GM23338 (cell line): ENCODE results near the gene C22orf23. TPM values are rescaled to one million over a fixed set of nuclear protein-coding genes. Genes with fewer than 3 reads are reported as not detected.

ENCODE experiments used
- ATAC-seq: fragments of 200-7000 bp; cut with Tn5 transposase; 3 replicates; pipeline ENCODE4 v1.9.1; 2020
- DNase-seq: peaks from one replicate; pipeline ENCODE4 v3.0.0-alpha.2; 2015; ENCODE audit warnings: low spot score
- H2AFZ ChIP-seq: fragments of 200-600 bp; sonication (generic); 2 replicates; pipeline ENCODE4 v1.8.0; 2016; ENCODE audit warnings: antibody characterized with exemption, mild to moderate bottlenecking, moderate library complexity
- H3F3A ChIP-seq: fragments of 200-600 bp; sonication (generic); replicated peaks from 2 replicates; pipeline ENCODE4 v1.8.0; 2017; ENCODE audit warnings: antibody characterized with exemption, mixed run types, low read depth
- H3K27ac ChIP-seq: fragments of 200-600 bp; sonication (generic); 2 replicates; pipeline ENCODE4 v1.6.1; 2016; ENCODE audit warnings: low read depth
- H3K27me3 ChIP-seq: fragments of 200-600 bp; sonication (generic); 2 replicates; pipeline ENCODE4 v1.8.0; 2016; ENCODE audit warnings: mild to moderate bottlenecking, mixed run types, moderate library complexity; ENCODE audit not compliant: insufficient read depth
- H3K36me3 ChIP-seq: fragments of 200-600 bp; sonication (generic); 2 replicates; pipeline ENCODE4 v1.8.0; 2016; ENCODE audit warnings: mild to moderate bottlenecking; ENCODE audit not compliant: insufficient read depth
- H3K4me1 ChIP-seq: fragments of 200-600 bp; sonication (generic); 2 replicates; pipeline ENCODE4 v1.8.0; 2016; ENCODE audit warnings: mild to moderate bottlenecking, moderate library complexity; ENCODE audit not compliant: insufficient read depth
- H3K4me2 ChIP-seq: fragments of 200-600 bp; sonication (generic); 2 replicates; pipeline ENCODE4 v1.7.1; 2017; ENCODE audit warnings: mixed run types
- H3K4me3 ChIP-seq: fragments of 200-600 bp; sonication (generic); 2 replicates; pipeline ENCODE4 v1.6.1; 2016; ENCODE audit warnings: mixed run types
- H3K79me2 ChIP-seq: fragments of 200-600 bp; sonication (generic); replicated peaks from 2 replicates; pipeline ENCODE4 v1.8.0; 2017; ENCODE audit warnings: mild to moderate bottlenecking; ENCODE audit not compliant: insufficient read depth
- H3K9me2 ChIP-seq: fragments of 200-600 bp; sonication (generic); 2 replicates; pipeline ENCODE4 v1.8.0; 2017; ENCODE audit not compliant: insufficient read depth
- H4K20me1 ChIP-seq: fragments of 200-600 bp; sonication (generic); replicated peaks from 2 replicates; pipeline ENCODE4 v1.8.0; 2017; ENCODE audit warnings: mild to moderate bottlenecking; ENCODE audit not compliant: insufficient read depth
- H3K27ac Mint-ChIP-seq: 2 replicates; pipeline ENCODE4 v1.8.0; 2020; ENCODE audit warnings: inconsistent platforms, mild to moderate bottlenecking, moderate library complexity, mixed read lengths
- H3K27me3 Mint-ChIP-seq: 3 replicates; pipeline ENCODE4 v1.8.0; 2022; ENCODE audit warnings: low read depth, mild to moderate bottlenecking, moderate library complexity, mixed read lengths, inconsistent platforms; ENCODE audit not compliant: insufficient read depth, poor library complexity
- H3K36me3 Mint-ChIP-seq: 3 replicates; pipeline ENCODE4 v1.8.0; 2021; ENCODE audit warnings: low read depth, mild to moderate bottlenecking, inconsistent platforms, moderate library complexity, mixed read lengths
- H3K4me1 Mint-ChIP-seq: 3 replicates; pipeline ENCODE4 v1.8.0; 2020; ENCODE audit warnings: mild to moderate bottlenecking, inconsistent platforms, mixed read lengths
- H3K4me3 Mint-ChIP-seq: 3 replicates; pipeline ENCODE4 v1.8.0; 2021; ENCODE audit warnings: moderate library complexity, mild to moderate bottlenecking, inconsistent platforms, mixed read lengths
- H3K9me3 Mint-ChIP-seq: 3 replicates; pipeline ENCODE4 v1.8.0; 2020; ENCODE audit warnings: moderate library complexity, mild to moderate bottlenecking, inconsistent platforms, mixed read lengths
- CREB1 ChIP-seq: fragments of 250-450 bp; sonication (Bioruptor Pico); IDR thresholded peaks from 2 replicates; pipeline ENCODE4 v1.5.0; 2020; ENCODE audit warnings: low read depth, mild to moderate bottlenecking, moderate library complexity
- CTCF ChIP-seq, 2 experiments: fragments of 200-600 bp in 1 of 2; sonication (generic) in 1 of 2; conservative IDR thresholded peaks; 2 replicates each; pipeline versions ENCODE4 v1.5.1 to v1.6.1; 2016 to 2017; ENCODE audit warnings: antibody characterized with exemption in 2 of 2, low read depth in 2 of 2, mild to moderate bottlenecking in 2 of 2, moderate library complexity in 1 of 2
- EZH2 ChIP-seq: fragments of 200-600 bp; sonication (generic); IDR thresholded peaks from one replicate; pipeline ENCODE4 v1.8.0; 2017; ENCODE audit warnings: antibody characterized with exemption, mild to moderate bottlenecking, low read depth; ENCODE audit not compliant: unreplicated experiment
- JUNB ChIP-seq: IDR thresholded peaks from one replicate; pipeline ENCODE4 v1.6.1; 2016; ENCODE audit warnings: antibody characterized with exemption; ENCODE audit not compliant: unreplicated experiment
- NANOG ChIP-seq: IDR thresholded peaks from 2 replicates; pipeline ENCODE4 v1.6.1; 2016; ENCODE audit warnings: antibody characterized with exemption, borderline replicate concordance
- REST ChIP-seq: IDR thresholded peaks from one replicate; pipeline ENCODE4 v1.6.1; 2018; ENCODE audit warnings: antibody characterized with exemption; ENCODE audit not compliant: unreplicated experiment
- STAT1 ChIP-seq: IDR thresholded peaks from one replicate; pipeline ENCODE4 v1.6.1; 2016; ENCODE audit warnings: antibody characterized with exemption; ENCODE audit not compliant: unreplicated experiment
- ZNF114 ChIP-seq: fragments of 250-450 bp; sonication (Bioruptor Pico); IDR thresholded peaks from 2 replicates; pipeline ENCODE4 v1.5.0; 2020; ENCODE audit warnings: mild to moderate bottlenecking, moderate library complexity
- ZNF331 ChIP-seq: fragments of 250-450 bp; sonication (Bioruptor Pico); IDR thresholded peaks from 2 replicates; pipeline ENCODE4 v1.5.0; 2020; ENCODE audit warnings: low read depth, mild to moderate bottlenecking, moderate library complexity
- polyA plus RNA-seq: library from polyadenylated mRNA; unstranded; fragments of >200 nt; fragmentation: Nextera tagmentation; extraction: Ambion mirVana; gene quantifications from 2 replicates; pipeline ENCODE4 v1.2.1, GENCODE V29; 2016
- total RNA-seq: library from RNA; depleted of rRNA; stranded (reverse); fragments of >200 nt; shearing (Covaris generic); gene quantifications from 2 replicates; pipeline ENCODE4 v1.2.3, GENCODE V29; 2014

C22orf23 gene
- total and polyA plus RNA-seq, 2 experiments from 2014 or later: 0.38 TPM; not detected in 1

- TF ChIP-seq CTCF (conservative IDR thresholded peaks at IDR 0.05; ENCODE audit: low read depth in 2 of 2): no peak
- TF ChIP-seq ZNF114 (CRISPR knock-in tag): no peak
- no peak for TF ChIP-seq REST
- TF ChIP-seq STAT1: no peak
- TF ChIP-seq JUNB: no peak
Observed at GRCh38 chr22:37943136-37943824, 10.1 kb downstream of the C22orf23 start (continued).

- no peak overlapping the region for H3K27ac Mint-ChIP-seq
- Histone ChIP-seq H4K20me1 (no peaks in the 10 kb centered on the region; the same call in 1 of the 2 replicates), H3K4me3 (no peak overlapping the region), H3K4me2 (no peak overlapping the region), H3K9me2 (no peaks in the 10 kb centered on the region), H3K27ac (no peak overlapping the region), H3K36me3 (peaks cover 5% of the 10 kb centered on the region; the same call in 1 of the 2 replicates), H3K27me3 (no peaks in the 10 kb centered on the region), H3K4me1 (peaks cover 4% of the 10 kb centered on the region; the same call in 1 of the 2 replicates), H2AFZ (no peak overlapping the region), H3F3A (0 out of 2 replicates have a peak, but pooled peaks cover 2% of the 10 kb centered on the region), H3K79me2 (no peaks in the 10 kb centered on the region)
- DNase-seq (no peak), ATAC-seq (no peak)
- H3K4me1 Mint-ChIP-seq: peaks cover 8% of the 10 kb centered on the region; the same call in 1 of the 3 replicates
- peaks cover 9% of the 10 kb centered on the region for H3K27me3 Mint-ChIP-seq
- TF ChIP-seq CREB1 (CRISPR knock-in tag): no peak
- no peak for TF ChIP-seq NANOG
- TF ChIP-seq REST: no peak
- TF ChIP-seq ZNF331 (CRISPR knock-in tag): no peak
- TF ChIP-seq EZH2: no peak
- no peak for TF ChIP-seq STAT1
- H3K4me3 Mint-ChIP-seq: no peak overlapping the region
- no peaks in the 10 kb centered on the region for H3K9me3 Mint-ChIP-seq
- peaks cover 13% of the 10 kb centered on the region for H3K36me3 Mint-ChIP-seq
Observed at GRCh38 chr22:37942133-37942532, 11.3 kb downstream of the C22orf23 start.
